ENCODE data around the gene ELAVL3. TPM values are rescaled to one million over a fixed set of nuclear protein-coding genes. Genes with fewer than 3 reads are reported as not detected.

The ELAVL3 gene
- polyA plus RNA-seq, 1 donor from 2014 or later, result 38.7 TPM

DNA sequence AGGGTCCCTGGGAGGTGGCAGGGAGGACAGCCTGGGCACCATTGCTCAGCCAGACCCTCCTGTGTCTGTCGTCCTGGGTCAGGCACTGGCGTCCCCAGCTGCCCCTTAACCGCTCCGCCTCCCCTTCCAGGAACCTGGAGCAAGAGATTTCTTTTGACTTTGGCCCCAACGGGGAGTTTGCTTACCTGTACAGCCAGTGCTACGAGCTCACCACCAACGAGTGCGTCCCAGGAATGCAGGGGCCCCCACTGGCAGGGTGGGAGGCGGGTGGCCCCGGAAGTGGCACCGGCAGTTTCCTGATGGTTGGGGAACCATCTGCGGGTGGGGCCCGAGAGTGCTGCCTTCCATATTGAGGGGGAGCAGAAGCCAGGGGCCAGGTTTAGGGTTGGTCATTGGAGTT lies 32.4 kb downstream of the ELAVL3 start:
- Histone ChIP-seq H3K9me3 (ENCODE audit: low read length) (no peaks in the 10 kb centered on the region), H3K27ac (ENCODE audit: low read length) (no peak overlapping the region), H3K4me3 (ENCODE audit: low read length) (no peak overlapping the region), H3K9me2 (ENCODE audit: insufficient read depth, low read length) (no peaks in the 10 kb centered on the region), H4K20me1 (ENCODE audit: insufficient read depth) (no peaks in the 10 kb centered on the region), H3K4me2 (ENCODE audit: low read length) (no peak overlapping the region), H3K36me3 (ENCODE audit: insufficient read depth, low read length) (no peaks in the 10 kb centered on the region), H3K79me2 (replicated peaks; ENCODE audit: insufficient read depth, low read length) (no peaks in the 10 kb centered on the region), H2AFZ (ENCODE audit: low read depth, low read length) (no peak overlapping the region), H3K27me3 (ENCODE audit: insufficient read depth, low read depth, low read length) (no peaks in the 10 kb centered on the region), H3F3A (ENCODE audit: insufficient read depth, low read length, poor library complexity, severe bottlenecking) (peaks cover 3% of the 10 kb centered on the region), H3K9ac (ENCODE audit: low read length) (no peak overlapping the region)
- no peak for TF ChIP-seq POLR2AphosphoS5 (IDR thresholded peaks at IDR 0.05)
- TF ChIP-seq MXI1 (conservative IDR thresholded peaks at IDR 0.05; ENCODE audit: poor library complexity, severe bottlenecking), result no peak

- H3K9ac ChIP-seq (ENCODE audit: low read length), result no peak overlapping the region
- H3K27ac ChIP-seq (ENCODE audit: low read length), result no peak overlapping the region
- no peak overlapping the region for H3K4me3 ChIP-seq (ENCODE audit: low read length)
These were observed 33.2 kb downstream of the ELAVL3 start for GRCh38 chr19:11447347-11448262.

More at GRCh38 chr19:11447347-11448262, 33.2 kb downstream of the ELAVL3 start:
- H3K36me3 ChIP-seq (ENCODE audit: insufficient read depth, low read length), result no peaks in the 10 kb centered on the region
- no peak overlapping the region for H2AFZ ChIP-seq (ENCODE audit: low read depth, low read length)
- H3K27me3 ChIP-seq (ENCODE audit: insufficient read depth, low read depth, low read length), result no peaks in the 10 kb centered on the region
- no peak overlapping the region for H3K4me2 ChIP-seq (ENCODE audit: low read length)
- no peaks in the 10 kb centered on the region for H3K79me2 ChIP-seq (replicated peaks; ENCODE audit: insufficient read depth, low read length)
- H3F3A ChIP-seq (ENCODE audit: insufficient read depth, low read length, poor library complexity, severe bottlenecking), result peaks cover 3% of the 10 kb centered on the region
- no peaks in the 10 kb centered on the region for H3K9me2 ChIP-seq (ENCODE audit: insufficient read depth, low read length)
- H4K20me1 ChIP-seq (ENCODE audit: insufficient read depth), result no peaks in the 10 kb centered on the region
- no peaks in the 10 kb centered on the region for H3K9me3 ChIP-seq (ENCODE audit: low read length)
- TF ChIP-seq RAD21 (conservative IDR thresholded peaks at IDR 0.05), result no peak
- TF ChIP-seq, protein P1, sequence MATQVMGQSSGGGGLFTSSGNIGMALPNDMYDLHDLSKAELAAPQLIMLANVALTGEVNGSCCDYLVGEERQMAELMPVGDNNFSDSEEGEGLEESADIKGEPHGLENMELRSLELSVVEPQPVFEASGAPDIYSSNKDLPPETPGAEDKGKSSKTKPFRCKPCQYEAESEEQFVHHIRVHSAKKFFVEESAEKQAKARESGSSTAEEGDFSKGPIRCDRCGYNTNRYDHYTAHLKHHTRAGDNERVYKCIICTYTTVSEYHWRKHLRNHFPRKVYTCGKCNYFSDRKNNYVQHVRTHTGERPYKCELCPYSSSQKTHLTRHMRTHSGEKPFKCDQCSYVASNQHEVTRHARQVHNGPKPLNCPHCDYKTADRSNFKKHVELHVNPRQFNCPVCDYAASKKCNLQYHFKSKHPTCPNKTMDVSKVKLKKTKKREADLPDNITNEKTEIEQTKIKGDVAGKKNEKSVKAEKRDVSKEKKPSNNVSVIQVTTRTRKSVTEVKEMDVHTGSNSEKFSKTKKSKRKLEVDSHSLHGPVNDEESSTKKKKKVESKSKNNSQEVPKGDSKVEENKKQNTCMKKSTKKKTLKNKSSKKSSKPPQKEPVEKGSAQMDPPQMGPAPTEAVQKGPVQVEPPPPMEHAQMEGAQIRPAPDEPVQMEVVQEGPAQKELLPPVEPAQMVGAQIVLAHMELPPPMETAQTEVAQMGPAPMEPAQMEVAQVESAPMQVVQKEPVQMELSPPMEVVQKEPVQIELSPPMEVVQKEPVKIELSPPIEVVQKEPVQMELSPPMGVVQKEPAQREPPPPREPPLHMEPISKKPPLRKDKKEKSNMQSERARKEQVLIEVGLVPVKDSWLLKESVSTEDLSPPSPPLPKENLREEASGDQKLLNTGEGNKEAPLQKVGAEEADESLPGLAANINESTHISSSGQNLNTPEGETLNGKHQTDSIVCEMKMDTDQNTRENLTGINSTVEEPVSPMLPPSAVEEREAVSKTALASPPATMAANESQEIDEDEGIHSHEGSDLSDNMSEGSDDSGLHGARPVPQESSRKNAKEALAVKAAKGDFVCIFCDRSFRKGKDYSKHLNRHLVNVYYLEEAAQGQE (IDR thresholded peaks at IDR 0.05; ENCODE audit: borderline replicate concordance), result no peak
- no peak for TF ChIP-seq CTCF (IDR thresholded peaks at IDR 0.05; ENCODE audit: poor library complexity, severe bottlenecking)
- no peak for TF ChIP-seq MXI1 (conservative IDR thresholded peaks at IDR 0.05; ENCODE audit: poor library complexity, severe bottlenecking)
- TF ChIP-seq POLR2AphosphoS5 (IDR thresholded peaks at IDR 0.05), result no peak
- no peak for TF ChIP-seq TAF1 (IDR thresholded peaks at IDR 0.05; ENCODE audit: low read depth)
- TF ChIP-seq EZH2 (IDR thresholded peaks at IDR 0.05; ENCODE audit: borderline replicate concordance, insufficient read depth, low read length, poor library complexity, severe bottlenecking), result no peak
- no peak for TF ChIP-seq SMC3 (conservative IDR thresholded peaks at IDR 0.05; ENCODE audit: poor library complexity)
- no peak for TF ChIP-seq EP300 (conservative IDR thresholded peaks at IDR 0.05; ENCODE audit: poor library complexity, severe bottlenecking)
